Hematopoietic multipotent progenitor cell treated with erythropoietin and hydrocortisone succinate and interleukin-3 and kit ligand, for 6 days (in vitro differentiated cells): ENCODE measurements around the gene PRKG2.
"Not testable (repeated sequence)": the region's sequence is repeated elsewhere in the genome, so short reads cannot be mapped to it uniquely, and the experiment has no call there.

ENCODE experiments used
- DNase-seq: peaks from one replicate; pipeline ENCODE4 v3.0.0-alpha.2; 2015

Gene PRKG2

GRCh38 chr4:81153714-81154323 is 61.2 kb downstream of the PRKG2 start:
- not testable (repeated sequence) for DNase-seq

- no peak for DNase-seq
These were observed 61.9 kb downstream of the PRKG2 start for GRCh38 chr4:81152839-81153713.

- no peak for DNase-seq
These were observed 65.0 kb downstream of the PRKG2 start for GRCh38 chr4:81149976-81150375.

GRCh38 chr4:81148576-81148975 is 66.4 kb downstream of the PRKG2 start:
- DNase-seq = no peak

GRCh38 chr4:81146466-81146865 is 68.6 kb downstream of the PRKG2 start:
- DNase-seq = no peak

GRCh38 chr4:81143183-81143582 is 71.8 kb downstream of the PRKG2 start:
- DNase-seq = no peak

- no peak for DNase-seq
These were observed 72.3 kb downstream of the PRKG2 start for GRCh38 chr4:81142744-81143143.

GRCh38 chr4:81137894-81138293 is 77.1 kb downstream of the PRKG2 start:
- DNase-seq = no peak

GRCh38 chr4:81137446-81137845 is 77.6 kb downstream of the PRKG2 start:
- DNase-seq = no peak

GRCh38 chr4:81136161-81136905 is 78.7 kb downstream of the PRKG2 start:
- DNase-seq = no peak

- DNase-seq = no peak
These were observed 79.5 kb downstream of the PRKG2 start for GRCh38 chr4:81135501-81135900.

- no peak for DNase-seq
These were observed 83.5 kb downstream of the PRKG2 start for GRCh38 chr4:81131563-81131962.

GRCh38 chr4:81131066-81131465 is 84.0 kb downstream of the PRKG2 start:
- no peak for DNase-seq

GRCh38 chr4:81130569-81130968 is 84.5 kb downstream of the PRKG2 start:
- no peak for DNase-seq

GRCh38 chr4:81120055-81120454 is 95.0 kb downstream of the PRKG2 start:
- DNase-seq = peak; percentile 8

- no peak for DNase-seq
These were observed 96.9 kb downstream of the PRKG2 start for GRCh38 chr4:81118086-81118485.

- peak; percentile 32 for DNase-seq
These were observed 98.5 kb downstream of the PRKG2 start for GRCh38 chr4:81116566-81116965.

GRCh38 chr4:81113024-81113423 is 102.0 kb downstream of the PRKG2 start:
- no peak for DNase-seq

GRCh38 chr4:81109356-81109755 is 105.7 kb downstream of the PRKG2 start:
- no peak for DNase-seq

GRCh38 chr4:81106150-81106549 is 108.9 kb downstream of the PRKG2 start:
- DNase-seq = no peak

- DNase-seq = no peak
These were observed 112.9 kb downstream of the PRKG2 start for GRCh38 chr4:81102107-81102506.

- DNase-seq = no peak
These were observed 118.5 kb downstream of the PRKG2 start for GRCh38 chr4:81096566-81096965.

- no peak for DNase-seq
These were observed 119.6 kb downstream of the PRKG2 start for GRCh38 chr4:81095389-81095788.
